Muscle of back (tissue), 13 donors: ENCODE data around the gene ZNF154. TPM values are rescaled to one million over a fixed set of nuclear protein-coding genes. Genes with fewer than 3 reads are reported as not detected.
"Not testable (repeated sequence)": the region's sequence is repeated elsewhere in the genome, so short reads cannot be mapped to it uniquely, and the experiment has no call there.

Experiments
- DNase-seq, 3 donors: peaks; one replicate each; pipeline versions ENCODE4 v3.0.0 to v3.0.0-alpha.2; 2013
- long read RNA-seq, 9 donors: transcript quantifications; one replicate each; lab custom pipeline, GENCODE V29; 2026
- polyA plus RNA-seq, 10 donors: library from polyadenylated mRNA; unstranded; fragments of 120-200 nt; gene quantifications; one replicate each; pipeline ENCODE4 v1.2.1, GENCODE V29; 2013; ENCODE audit not compliant: insufficient read length in 10 of 10

The ZNF154 gene
- polyA plus RNA-seq = 10 to 100 TPM in 7 of 10 donors, 1 to 10 TPM in 3; 8.0 to 17.6 (median 11.1) TPM
- long read RNA-seq, donor 1 = 0 reads
- long read RNA-seq, donor 2 = 0 reads
- long read RNA-seq, donor 3 = 0 reads
- long read RNA-seq, donor 4, partial matches to known transcripts = 0 of 1 reads
- long read RNA-seq, donor 4, other reads (novel, unspliced or antisense) = 0 of 1 reads
- long read RNA-seq, donor 5, partial matches to known transcripts = 7 of 7 reads
- long read RNA-seq, donor 5, other reads (novel, unspliced or antisense) = 0 of 7 reads
- long read RNA-seq, donor 6, partial matches to known transcripts = 6 of 6 reads
- long read RNA-seq, donor 6, other reads (novel, unspliced or antisense) = 0 of 6 reads
- long read RNA-seq, donor 7 = 0 reads
- long read RNA-seq, donor 8 = 0 reads
- long read RNA-seq, donor 9 = 0 reads

DNA sequence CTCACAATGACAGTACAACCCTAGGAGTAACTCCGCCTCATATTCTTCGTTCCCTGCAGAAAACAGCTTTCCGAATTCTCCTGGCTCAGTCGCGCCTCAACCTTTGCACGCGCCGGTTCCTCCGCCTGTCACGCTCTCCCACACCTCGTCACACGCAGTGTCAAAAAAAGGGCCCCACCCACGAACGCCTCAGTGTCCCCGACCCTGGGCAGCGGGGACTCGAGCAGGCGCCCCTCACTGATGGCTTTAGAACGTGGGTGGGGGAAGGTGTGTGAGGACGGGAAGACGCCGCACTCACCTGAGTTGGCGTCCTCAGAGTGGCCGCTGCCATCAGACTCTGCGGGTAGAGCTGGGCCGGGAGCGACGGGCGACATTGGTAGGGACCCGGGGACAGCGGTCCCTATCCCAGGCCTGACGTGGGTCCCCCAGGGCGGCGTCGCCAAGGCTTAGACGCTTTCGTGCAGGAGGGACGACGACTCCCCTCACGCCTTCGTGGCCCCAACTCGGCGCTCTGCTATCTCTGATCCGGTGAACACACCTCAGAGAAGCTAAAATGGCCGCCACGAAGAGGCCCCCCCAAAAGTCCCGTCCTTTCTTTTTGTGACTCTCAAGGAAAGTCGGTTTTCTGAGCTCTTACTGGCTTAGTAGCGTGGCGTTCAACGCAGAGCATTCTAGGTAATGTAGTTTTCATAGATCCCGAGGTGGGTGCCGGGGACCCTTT is at the start of gene ZNF154:
TSS of gene ZNF154 (minus strand) at position 564 of the 721 bp plus-strand sequence. CDS start at position 331, 233 bp downstream.
- DNase-seq = peak; percentile 78 to 94 (median 84)

DNA sequence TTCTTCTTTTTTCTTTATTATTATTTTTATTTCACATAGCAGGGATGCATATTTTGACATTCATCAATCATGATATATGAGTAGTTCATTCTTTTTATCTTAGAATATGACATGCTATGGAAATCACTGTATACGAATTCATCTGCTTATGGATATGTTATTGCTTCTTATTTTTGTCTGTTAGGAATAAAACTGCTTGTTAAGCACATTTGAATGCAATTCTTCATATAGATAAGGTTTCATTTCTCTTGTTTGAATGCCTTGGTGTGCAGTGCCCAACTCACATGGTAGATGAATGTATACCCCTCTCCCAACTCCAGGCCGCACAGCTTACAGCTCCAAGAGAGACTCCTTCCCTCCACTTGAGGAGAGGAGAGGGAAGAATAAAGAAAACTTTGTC is 48.9 kb upstream of the ZNF154 start:
- no peak for DNase-seq

DNA sequence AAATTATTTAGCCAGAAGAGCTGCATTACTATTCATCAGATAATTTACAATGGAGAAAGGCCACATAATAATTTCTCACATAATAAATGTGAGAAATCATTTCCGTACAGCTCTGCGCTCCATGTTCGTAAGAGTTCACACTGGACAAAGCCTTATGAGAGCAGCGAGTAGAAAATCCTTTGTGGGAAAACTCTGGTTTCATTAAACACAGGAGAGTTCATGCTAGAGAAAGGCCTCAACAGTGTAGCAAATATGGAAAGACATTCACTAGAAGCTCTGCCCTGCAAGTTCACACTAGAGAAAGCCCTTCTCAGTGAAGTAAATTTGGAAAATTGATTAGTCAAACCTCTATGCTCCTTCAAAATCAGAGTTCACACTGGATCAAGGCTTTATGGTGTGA is 46.0 kb upstream of the ZNF154 start:
- DNase-seq = no peak

DNA sequence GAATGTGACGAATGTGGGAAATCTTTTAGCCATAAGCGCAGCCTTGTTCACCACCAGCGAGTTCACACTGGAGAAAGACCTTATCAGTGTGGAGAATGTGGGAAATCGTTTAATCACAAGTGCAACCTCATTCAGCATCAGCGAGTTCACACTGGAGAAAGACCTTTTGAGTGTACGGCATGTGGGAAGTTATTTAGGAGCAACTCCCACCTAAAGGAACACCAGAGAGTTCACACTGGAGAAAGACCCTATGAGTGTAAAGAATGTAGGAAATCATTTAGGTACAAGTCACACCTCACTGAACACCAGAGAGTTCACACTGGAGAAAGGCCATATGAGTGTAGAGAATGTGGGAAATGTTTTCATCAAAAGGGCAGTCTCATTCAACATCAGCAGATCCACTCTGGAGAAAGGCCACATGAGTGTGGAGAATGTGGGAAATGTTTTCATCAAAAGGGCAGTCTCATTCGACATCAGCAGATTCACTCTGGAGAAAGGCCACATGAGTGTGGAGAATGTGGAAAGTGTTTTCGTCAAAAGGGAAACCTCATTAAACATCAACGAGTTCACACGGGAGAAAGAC is 45.2 kb upstream of the ZNF154 start:
- DNase-seq = no peak

DNA sequence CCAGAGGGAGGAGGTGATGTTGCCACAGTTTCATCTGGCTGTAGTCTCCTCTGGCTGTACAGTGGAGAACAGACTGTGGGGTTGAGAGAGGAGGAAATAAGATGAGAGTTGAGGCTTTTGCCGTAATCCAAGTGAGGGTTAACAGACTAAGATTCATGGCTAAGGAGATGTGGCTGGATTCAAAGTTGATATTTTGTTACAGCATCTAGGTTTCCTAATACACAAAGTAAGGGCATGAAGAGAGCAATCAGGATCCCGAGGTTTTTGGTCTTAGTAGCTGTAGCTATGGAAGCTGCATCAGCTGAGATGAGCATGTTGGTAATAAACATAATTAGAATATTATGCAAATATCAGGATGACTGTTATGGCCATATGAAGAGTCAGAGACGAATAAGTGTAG is 39.0 kb upstream of the ZNF154 start:
- DNase-seq = no peak

DNA sequence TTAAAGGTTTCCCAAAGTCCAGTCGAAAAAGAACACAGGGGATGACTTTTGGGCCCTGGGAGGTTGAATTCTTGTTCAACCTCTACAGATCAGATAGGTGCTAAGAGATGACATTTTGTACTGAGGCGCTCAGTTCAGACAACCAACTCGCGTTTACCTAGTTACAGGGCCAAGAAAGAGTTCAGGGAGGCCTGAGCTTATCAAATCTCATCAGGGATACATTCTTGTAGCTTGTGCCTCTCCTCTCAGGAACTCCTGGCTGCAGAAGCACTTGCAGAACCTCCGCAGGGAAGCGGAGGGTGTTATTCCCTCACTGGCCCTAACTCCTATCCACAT is 38.4 kb upstream of the ZNF154 start:
- no peak for DNase-seq

DNA sequence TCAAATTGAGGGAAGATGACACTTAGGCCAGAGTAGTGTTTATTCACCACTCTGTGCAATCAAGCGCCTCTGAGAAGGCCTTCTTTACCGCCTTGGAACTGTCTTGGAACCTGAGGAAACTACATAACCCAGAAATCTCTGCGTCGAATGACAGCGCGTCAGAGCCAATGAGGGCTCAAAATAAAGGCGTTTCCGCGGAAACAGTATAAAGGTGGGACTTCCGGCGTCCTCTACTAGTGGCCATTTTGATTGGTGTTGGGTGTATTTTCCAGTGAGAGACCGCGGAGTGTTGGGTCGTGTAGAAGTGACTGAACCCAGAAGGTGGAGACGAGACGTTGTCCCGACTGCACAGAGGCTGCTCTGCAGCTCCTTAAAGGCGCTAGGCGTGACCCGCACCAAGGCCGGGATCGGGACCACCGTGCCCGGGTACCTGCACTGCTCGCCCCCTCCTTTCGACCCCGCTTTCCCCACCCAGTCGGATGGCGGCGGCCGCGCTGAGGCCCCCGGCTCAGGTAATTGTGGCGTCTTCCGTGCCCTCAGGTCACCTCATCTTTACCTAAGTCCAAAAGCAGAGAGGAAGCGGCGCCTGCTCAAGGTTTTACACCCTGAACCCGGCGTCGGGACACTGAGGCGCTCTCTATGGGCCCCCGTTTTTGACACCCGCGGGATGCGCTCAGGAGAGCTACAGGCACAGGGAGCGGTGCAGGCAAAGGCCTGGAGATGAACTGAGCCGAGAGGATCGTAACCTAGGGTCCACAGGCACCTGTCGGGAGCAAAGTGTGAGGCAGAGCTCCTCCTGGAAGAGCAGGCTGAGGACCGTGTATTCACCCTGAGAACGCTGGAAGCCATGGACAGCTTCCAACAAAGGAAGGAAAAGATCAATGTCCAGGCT is 37.8 kb upstream of the ZNF154 start, which contains the start of gene ZNF776:
TSS of gene ZNF776 (plus strand) at position 236 of the 892 bp plus-strand sequence. CDS start at position 480, 244 bp downstream.
- peak; percentile 93 to 96 (median 94) for DNase-seq

DNA sequence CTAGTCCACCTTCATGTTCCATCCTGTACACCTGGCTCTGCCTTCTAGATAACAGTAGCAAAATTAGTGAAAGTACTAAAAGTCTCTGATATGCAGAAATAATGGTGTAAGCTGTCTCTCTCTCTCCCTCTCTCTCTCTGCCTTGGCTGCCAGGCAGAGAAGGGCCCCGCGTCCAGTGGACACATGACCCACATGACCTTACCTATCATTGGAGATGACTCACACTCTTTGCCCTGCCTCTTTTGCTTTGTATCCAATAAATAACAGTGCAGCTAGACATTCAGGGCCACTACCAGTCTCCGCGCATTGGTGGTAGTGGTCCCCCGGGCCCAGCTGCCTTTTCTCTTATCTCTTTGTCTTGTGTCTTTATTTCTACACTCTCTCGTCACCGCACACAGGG is 29.8 kb upstream of the ZNF154 start:
- DNase-seq = not testable (repeated sequence)

DNA sequence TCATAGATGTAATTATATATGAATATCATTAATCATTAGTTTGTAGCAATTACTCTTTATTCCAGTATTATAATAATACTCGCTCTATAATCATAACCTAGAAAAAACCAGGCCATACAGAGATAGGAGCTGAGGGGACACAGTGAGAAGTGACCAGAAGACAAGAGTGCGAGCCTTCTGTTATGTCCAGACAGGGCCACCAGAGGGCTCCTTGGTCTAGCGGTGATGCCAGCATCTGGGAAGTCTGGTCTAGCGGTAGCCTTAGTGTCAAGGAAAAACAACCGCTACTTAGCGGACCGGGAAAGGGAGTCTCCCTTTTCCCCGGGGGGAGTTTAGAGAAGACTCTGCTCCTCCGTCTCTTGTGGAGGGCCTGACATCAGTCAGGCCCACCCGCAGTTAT is 29.3 kb upstream of the ZNF154 start:
- peak in 1 of 3 donors; percentile 30 for DNase-seq

DNA sequence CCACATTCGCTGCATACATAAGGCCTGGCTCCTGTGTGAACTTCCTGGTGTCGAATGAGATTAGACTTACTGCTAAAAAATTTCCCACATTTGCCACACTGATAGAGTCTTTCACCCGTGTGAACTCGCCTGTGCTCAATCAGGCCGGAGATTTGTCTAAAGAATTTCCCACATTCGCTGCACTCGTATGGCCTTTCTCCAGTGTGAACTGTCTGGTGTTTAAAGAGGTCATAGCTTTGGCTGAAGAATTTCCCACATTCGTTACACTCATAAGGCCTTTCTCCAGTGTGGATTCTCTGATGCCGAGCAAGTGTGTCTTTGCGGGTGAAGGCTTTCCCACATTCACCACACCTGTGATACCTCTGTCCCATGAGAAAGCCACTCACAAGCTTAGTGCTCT is 11.9 kb upstream of the ZNF154 start:
- no peak for DNase-seq

DNA sequence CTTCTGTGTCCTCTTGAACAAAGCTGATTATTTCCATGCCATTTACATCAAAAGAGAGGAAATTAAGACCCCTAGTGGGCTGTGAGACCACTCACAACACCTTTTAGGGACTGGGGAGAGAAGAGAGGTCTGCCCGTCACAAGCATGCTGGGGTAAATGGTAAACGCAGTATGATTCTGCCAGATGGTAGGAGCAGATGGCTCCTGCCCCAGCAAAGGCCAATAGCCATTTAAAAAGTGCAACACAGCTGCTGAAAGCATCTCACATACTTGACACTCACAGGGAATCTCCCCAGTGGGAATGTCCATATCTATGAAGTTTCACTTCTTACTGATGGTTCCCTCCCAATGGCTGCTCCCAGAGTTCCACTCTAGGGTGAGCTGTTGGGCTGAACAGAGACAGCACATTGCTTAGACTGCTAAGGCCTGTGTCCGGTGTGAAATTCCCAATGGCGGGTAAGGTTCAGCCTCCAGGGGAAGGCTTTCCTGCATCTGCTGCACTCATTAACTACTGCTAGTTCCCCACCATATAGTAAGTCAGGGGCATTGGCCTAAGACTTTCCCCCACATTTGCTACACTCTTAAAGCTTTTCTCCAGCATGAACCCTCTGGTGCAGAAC is 11.0 kb upstream of the ZNF154 start:
- DNase-seq = no peak

DNA sequence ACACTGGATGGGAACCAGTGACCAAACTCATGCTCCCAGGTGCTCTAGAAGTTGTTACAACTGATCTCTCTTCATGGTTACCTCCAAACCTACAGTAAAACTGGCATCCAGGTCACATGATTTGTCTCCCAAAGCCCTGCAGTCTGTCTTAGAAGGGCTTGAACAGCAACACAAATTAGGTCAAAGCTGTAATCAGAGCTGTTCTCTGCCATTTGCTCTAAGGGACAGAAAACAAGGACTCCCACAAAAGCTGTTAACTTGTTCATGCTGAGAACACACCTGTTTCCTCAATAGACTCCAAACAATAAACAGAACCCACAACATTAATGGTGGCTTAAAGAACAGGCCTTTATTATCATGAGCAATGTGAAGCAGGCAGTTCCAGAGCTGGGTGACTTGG is 10.4 kb upstream of the ZNF154 start:
- no peak for DNase-seq

DNA sequence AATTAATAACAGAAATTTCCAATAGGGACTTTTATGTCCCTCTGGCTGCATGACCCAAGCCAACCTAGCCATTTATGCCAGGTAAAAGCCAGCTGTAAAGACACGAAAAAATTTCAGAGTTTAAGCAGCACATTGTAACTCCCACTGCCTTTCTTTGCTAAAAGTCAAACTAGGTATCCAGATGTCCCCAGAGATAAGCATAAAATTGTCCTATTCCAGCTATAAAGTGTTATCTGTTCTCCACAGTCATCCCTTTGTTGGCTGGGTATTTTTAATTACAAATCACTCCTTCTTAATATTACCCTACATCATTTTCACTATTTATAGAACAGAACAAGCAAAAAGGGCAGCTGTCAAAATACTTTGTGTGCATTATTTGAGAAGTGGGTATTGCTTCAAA is 3.2 kb upstream of the ZNF154 start:
- DNase-seq = no peak

DNA sequence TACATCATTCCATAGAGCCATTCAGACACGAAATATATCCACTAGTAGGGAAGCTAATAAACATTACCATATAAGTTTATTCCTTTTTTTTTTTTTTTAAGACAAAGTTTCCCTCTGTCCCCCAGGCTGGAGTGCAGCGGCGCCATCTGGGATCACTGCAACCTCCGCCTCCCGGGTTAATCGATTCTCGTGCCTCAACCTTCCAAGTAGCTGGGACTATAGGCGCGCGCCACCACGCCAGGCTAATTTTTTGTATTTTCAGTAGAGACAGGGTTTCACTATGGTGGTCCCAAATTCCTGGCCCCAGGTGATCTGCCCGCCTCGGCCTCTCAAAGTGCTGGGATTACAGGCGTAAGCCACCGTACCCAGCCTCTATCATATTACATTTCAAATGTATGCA is 612 bp upstream of the ZNF154 start:
- DNase-seq = no peak

DNA sequence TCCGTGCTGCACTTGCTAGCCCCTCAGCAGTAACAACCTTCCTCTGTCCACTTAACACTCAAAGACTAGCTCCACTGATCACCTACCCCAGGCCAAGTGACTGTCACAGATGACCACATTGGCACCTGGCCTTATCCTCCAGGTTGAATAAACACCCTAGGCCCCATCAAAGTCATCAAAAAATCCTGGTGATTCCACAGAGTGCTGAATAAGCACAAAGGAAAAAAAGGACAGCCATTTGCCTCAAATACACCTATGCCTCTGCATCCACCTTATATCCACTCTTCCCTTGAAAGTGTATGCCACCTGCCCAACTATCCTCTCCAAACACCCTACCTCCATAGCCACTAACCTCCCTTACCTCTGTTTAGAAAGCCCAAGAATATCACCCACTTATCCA is 2.7 kb downstream of the ZNF154 start:
- DNase-seq = no peak

DNA sequence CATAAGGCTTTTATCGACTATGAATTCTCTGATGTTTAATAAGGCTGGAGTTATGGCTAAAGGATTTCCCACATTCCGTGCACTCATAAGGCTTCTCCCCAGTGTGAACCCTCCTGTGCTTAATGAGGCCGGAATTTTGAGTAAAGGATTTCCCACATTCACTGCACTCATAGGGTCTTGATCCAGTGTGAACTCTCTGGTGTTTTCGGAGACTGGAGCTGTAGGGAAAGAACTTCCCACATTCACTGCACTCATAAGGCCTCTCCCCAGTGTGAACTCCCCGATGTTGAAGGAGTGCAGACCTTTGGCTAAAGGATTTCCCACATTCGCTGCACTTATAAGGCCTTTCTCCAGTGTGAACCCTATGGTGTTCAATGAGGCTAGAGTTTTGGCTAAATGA is 7.4 kb downstream of the ZNF154 start:
- DNase-seq = no peak

DNA sequence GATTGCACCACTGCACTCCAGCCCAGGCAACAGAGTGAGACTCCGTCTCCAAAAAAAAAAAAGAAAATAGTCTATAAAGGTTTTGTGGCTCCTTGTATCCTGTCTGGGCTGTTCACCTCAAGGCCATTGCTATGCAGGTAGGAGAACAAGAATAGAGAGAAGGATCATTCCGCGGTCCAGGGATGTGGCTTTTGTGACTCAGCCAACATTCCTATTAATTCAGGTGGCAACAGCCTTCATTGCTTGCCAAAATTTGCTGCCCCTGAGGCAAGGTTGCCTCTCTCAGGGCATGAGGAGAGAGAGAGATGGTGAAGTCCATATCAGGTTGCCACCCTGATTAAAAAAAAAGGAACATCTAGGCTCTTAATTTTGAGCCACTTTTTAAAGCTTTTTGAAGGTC is 19.3 kb downstream of the ZNF154 start:
- DNase-seq = no peak

DNA sequence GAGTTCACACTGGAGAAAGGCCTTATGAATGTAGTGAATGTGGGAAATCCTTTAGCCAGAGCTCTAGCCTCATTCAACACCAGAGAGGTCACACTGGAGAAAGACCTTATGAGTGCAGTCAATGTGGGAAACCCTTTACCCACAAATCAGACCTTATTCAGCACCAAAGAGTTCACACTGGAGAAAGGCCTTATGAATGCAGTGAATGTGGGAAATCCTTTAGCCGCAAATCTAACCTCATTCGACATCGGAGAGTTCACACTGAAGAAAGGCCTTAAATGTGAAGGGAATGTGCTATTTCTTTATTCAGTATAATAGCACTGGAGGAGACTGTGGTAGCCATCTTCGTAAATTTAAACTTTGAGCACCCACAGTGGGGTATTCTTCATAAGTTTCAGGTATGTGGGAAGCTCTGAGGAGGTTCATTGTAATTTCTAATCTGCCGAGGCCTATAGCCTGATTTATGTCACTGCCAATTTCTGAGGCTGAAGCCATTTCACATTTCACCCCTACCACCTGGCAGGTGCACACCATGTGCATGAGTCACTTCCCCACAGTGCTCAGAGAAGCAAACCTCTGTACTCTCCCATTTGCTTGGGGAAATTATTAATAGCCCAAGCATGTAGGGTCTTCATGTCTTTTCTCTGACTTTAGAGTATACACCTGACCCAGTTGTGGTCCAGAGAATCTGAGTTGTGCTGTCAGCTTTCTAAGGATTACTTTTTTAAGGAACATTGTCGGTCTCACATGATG is 20.8 kb downstream of the ZNF154 start:
- DNase-seq = no peak

DNA sequence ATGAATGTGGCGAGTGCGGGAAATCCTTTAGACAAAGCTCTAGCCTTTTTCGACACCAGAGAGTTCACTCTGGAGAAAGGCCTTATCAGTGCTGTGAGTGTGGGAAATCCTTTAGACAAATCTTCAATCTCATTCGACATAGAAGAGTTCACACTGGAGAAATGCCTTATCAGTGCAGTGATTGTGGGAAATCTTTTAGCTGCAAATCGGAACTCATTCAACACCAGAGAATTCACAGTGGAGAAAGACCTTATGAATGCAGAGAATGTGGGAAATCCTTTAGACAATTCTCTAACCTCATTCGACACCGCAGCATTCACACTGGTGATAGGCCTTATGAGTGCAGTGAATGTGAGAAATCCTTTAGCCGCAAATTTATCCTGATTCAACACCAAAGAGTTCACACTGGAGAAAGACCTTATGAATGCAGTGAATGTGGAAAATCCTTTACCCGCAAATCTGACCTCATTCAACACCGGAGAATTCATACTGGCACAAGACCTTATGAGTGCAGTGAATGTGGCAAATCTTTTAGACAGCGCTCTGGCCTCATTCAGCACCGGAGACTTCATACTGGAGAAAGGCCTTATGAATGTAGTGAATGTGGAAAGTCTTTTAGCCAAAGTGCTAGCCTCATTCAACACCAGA is 21.5 kb downstream of the ZNF154 start:
- DNase-seq = no peak

DNA sequence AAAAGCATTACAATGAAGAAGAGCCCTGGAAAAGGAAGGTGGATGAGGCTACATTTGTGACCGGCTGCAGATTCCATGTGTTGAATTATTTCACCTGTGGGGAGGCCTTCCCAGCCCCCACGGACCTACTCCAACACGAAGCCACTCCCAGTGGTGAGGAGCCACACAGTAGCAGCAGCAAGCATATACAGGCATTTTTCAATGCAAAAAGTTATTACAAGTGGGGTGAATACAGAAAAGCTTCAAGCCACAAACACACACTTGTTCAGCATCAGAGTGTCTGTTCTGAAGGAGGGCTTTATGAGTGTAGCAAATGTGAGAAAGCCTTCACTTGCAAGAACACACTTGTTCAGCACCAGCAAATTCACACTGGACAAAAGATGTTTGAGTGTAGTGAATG is 22.3 kb downstream of the ZNF154 start:
- DNase-seq = no peak
